Tibial nerve (tissue), 3 donors: ENCODE measurements around the gene CHD6.

Experiments
- POLR2A ChIP-seq, 2 donors: fragments of 450-650 bp; IDR thresholded peaks; one replicate each; pipeline ENCODE4 v1.6.1; 2017; ENCODE audit warnings: antibody characterized with exemption in 2 of 2, mild to moderate bottlenecking in 2 of 2, moderate library complexity in 2 of 2
- TF ChIP-seq, protein P1 (sequence below), 5 experiments: fragments of 200-600 bp in 3 of 5; fragments of 450-650 bp in 2 of 5; sonication (generic) in 3 of 5; IDR thresholded peaks; one replicate each; pipeline ENCODE4 v1.5.1; 2016 to 2019; ENCODE audit warnings: antibody characterized with exemption in 5 of 5, mild to moderate bottlenecking in 3 of 5, moderate library complexity in 2 of 5

DNA sequence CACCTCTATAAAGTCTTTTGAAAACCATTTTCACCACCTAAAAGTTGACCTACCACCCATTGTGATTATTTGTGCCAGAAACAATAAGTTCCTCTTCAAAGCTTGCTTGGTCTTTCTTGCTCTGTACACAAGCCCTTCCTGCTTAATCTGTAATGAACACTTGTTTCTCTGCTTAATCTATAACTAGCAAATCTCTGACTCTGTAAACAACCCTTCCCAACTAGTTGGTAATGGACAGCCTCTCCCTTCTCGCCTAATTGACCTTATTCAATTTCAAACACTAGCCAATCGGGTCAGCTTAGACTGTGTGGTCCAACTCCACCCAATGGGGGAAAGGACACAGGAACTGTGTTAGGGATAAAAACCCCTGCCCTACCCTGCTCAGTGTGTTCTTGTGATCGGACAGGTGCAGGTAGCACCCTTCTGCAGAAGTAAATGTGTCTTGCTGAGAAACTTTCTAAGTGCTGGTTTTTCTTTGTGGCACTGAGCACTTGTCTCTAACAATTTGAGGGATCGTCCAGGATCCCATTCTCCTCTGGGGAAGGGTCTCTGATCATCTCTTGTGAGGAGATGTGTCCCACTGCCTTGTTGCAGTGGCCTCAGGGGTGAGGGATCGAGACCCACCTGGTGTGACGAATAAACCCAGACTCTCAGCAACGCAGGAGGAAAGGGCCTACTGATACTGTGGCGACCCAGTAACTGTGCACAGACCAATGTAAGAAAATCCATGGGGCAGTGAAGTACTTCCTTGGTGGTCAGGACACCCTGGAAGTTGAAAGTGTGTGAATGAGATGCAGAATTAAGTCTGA lies 23.5 kb downstream of the CHD6 start:
- TF ChIP-seq, protein P1, sequence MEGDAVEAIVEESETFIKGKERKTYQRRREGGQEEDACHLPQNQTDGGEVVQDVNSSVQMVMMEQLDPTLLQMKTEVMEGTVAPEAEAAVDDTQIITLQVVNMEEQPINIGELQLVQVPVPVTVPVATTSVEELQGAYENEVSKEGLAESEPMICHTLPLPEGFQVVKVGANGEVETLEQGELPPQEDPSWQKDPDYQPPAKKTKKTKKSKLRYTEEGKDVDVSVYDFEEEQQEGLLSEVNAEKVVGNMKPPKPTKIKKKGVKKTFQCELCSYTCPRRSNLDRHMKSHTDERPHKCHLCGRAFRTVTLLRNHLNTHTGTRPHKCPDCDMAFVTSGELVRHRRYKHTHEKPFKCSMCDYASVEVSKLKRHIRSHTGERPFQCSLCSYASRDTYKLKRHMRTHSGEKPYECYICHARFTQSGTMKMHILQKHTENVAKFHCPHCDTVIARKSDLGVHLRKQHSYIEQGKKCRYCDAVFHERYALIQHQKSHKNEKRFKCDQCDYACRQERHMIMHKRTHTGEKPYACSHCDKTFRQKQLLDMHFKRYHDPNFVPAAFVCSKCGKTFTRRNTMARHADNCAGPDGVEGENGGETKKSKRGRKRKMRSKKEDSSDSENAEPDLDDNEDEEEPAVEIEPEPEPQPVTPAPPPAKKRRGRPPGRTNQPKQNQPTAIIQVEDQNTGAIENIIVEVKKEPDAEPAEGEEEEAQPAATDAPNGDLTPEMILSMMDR (IDR thresholded peaks at IDR 0.05) = no peak
- no peak for TF ChIP-seq POLR2A (IDR thresholded peaks at IDR 0.05)
